Fibroblast of gingiva (primary cell): ENCODE results near the gene ISCU.
"Not testable (repeated sequence)": the region's sequence is repeated elsewhere in the genome, so short reads cannot be mapped to it uniquely, and the experiment has no call there.

Experiments used
- DNase-seq: peaks from one replicate; pipeline ENCODE4 v3.0.0-alpha.2; 2011; ENCODE audit warnings: low read depth

Gene ISCU

DNA sequence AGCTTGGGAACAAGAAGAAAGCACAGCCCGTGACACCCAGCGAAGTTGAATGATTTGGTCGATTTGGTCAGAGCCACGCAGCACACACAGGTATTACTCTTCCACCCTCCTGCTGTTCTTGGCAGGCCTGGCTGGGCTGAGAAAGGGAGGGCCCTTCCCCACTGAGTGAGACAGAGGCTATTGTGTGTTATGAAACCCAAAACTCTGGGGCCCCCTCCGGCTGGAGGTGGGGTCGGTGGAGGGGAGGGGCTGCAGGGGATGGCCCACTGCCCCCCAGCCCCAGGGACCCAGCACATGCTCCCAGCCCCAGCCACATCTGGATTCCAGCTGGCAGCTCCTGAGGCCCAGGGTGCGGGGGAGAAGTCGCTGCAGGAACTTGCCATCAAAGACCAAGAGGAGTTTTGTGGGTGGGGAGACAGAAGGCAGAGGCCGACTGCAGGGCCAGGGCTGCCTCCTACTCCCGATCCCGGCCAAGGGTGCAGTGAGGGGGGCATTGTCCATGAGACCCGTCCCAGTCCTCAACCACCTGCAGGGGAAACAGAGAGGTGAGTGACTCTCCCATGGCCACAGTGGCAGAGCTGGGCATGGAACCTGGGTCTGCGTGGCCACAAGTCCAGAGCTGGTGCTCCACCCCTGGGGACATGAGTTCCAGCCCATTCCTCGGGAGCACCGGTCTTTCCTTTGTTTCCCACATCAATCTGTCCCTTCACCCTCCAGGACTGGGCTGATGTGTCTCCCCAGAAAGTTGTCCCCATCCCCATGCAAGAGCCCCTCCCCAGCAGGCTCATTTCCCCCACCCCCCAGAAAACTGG is 26.8 kb downstream of the ISCU start:
- DNase-seq = peak; percentile 38

- DNase-seq = no peak
Measured at GRCh38 chr12:108589840-108590229, 27.4 kb downstream of the ISCU start.

- DNase-seq = not testable (repeated sequence)
Measured at GRCh38 chr12:108590463-108590862, 28.1 kb downstream of the ISCU start.

DNA sequence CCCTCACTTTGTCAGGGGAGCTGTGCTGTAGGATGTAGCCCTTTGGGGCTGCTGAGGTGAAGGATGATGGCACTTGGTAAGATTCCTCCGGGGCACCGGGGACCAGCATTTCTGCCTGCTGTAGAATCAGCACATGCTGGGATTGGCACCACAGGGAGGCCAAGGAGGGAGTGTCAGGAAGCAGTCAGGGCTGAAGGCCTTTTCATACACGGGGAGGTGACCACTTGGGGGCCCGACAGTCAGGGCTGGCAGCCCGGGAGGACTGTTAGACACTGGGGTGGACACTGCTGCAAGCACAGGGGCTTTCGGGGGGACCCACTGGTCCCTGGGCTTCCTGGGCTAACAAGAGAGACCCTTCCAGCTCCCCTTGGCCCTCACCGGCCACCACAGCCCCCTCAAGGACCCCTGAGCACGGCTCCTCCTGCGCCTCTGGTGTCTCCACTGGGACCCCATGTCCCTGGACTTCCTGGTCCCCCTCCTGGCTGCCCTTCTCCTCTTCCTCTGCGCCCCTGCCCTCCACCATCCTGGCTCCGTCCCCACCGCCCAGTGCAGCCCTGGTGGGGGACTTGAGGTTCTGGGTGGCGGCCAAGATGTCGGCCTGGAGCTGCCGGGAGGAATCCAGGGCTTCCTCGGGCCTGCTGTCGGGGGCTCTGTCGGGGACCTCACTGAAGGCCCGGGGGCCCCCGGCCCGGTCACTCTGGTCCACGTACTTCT is 29.0 kb downstream of the ISCU start:
- DNase-seq = no peak

DNA sequence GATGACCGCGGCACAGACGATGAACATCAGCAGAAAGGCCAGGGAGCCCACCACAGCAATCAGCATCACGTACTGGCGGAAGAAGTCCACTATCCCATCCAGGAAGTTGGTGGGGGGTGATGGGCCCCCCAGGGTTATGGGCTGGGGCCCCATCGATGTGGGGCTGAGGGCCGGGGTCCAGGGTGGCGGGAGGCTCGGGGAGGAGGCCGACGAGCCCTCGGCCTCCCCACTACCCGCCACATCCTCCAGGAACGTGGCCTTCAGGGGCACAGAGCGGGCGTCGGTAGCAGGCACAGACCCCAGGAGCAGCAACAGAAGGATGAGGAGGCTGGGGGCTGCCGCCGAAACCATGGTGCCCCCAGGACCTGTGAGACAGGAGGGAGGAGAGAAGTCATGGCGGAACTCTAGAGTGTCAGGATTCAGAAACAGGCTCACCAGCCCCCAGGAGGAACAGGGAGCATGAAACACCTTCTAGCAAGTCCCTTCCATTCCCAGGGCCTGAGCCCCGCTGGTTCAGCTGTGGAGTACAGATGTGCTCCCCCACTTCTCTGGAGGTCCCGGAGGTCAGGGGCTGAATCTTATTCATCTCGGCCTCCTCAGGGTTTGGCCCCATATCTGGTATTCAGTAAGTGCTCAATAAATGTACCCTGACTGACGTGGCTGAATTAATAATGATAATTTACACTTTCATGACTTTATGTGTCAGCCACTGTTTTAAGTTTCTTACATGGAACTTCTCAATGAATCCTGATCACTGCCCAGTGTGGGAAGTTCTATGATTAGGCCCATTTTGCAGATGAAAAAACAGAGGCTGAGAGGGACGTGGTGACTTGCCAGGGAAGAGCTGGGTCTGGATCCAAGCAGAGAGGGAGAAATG is 29.9 kb downstream of the ISCU start:
- DNase-seq = no peak

- DNase-seq = no peak
Measured at GRCh38 chr12:108594323-108594903, 32.0 kb downstream of the ISCU start.

- no peak for DNase-seq
Measured at GRCh38 chr12:108594960-108595710, 32.7 kb downstream of the ISCU start.

- DNase-seq = no peak
Measured at GRCh38 chr12:108595711-108596647, 33.6 kb downstream of the ISCU start.

DNA sequence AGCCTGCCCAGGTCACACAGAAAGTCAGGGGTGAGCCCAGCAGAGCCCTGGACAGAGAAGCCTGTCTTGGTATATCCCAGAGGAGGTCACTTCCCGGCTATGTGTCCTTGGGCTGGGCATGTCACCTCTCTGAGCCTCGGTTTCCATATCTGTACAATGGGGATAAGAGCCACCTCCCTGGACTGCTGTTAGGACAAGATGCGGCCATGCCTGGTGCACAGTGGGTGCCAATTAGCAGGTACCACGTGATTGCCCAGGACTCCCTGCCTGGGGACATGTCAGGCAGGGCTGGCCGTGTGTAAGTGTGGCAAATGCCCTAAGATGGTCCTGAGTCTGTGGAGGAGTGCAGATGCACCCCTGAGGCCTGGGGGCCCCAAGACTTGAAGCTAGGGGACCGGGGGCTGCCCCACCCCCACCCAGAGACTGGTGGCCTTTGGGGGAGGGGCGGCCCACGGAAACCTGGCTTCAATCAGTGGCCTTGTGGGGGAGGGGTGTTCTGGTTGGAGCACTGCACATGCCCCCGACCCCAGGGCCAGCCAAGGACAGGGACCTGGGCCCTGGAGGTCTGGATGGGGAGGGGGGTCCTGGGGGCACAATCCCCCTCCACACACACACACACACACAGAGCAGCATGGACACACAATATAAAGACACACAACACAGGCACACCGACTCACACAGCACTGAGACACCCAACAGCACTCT is 34.6 kb downstream of the ISCU start:
- peak; percentile 14 for DNase-seq

DNA sequence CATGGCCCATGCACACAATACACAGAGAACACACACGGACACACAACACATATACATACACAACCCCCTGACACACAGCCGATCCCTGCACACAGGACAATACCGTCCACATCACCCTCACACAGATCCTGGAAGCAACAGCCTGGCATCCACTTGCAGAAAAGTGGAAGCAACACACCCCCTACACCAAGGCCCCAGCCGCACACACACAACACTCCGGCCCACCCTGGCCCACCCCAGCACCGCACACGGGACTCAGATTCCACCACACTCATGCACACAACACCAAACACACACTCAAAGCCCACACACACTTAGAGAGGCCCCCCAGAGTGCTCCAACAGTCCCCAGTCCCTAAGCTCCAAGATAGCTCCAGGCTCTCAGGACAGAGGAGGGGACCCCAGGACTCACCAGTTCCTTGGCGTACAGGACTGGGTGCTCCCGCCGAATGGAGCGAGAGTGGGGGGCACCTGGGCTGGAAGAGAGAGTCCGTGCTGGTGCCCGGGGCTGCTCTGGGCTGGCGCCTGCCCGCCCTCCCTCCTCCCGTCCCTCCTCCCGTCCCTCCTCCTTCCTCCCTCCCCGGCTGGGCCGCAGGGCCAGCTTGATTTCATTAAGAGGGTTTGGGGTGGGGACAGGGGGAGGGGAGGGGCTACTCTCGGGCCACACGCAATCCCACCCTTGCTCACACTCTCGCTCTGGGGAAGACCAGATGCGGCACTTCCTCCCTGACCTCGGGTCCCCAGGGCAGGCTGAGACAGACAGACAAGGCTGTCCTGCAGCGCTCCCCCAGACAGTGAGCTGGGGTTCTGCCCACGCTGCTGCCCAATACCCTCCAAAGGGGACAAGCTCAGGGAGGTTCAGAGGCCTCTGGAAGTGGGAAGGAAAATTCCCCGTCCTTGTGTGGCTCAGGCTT is 35.4 kb downstream of the ISCU start, which contains the start of gene TMEM119:
Gene TMEM119, minus strand, starts transcription at position 526 of the 913 bp plus-strand sequence. CDS start 5,701 bp downstream, outside the sequence.
- peak; percentile 81 for DNase-seq

DNA sequence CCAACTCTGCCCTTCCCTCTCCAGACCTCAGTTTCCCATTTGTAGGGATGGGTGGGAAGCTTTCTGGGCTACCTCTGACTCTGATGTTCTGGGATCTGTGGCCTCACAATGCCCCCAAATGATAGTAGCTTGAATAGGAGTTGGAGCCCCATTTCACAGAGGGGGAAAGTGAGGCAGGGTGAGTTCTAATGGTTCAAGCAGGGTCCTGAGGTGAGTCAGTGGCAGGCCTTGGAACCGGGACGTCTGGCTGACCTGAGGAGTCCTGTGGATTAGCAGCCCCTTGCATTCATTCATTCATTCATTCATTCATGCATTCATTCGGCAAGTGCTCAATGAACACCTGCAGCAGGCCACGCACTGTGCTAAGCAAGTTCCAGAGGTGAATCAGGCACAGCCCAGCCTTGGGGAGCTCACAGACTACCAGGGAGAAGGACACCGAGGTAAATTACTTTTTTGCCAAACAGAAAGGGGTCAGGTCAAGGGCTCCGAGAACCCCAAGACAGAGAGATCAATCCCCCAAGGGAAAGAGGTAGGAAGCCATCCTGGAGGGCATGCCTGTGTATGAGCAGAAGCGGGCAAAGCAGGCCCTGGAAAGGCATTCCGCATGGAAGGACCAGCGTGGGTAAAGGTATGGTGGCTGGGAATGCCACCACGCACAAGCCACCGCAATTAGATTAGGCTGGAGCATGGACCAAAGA is 36.3 kb downstream of the ISCU start:
- no peak for DNase-seq

- DNase-seq = no peak
Measured at GRCh38 chr12:108599541-108599940, 37.1 kb downstream of the ISCU start.

GRCh38 chr12:108599948-108600701 is 37.7 kb downstream of the ISCU start:
- DNase-seq = no peak

DNA sequence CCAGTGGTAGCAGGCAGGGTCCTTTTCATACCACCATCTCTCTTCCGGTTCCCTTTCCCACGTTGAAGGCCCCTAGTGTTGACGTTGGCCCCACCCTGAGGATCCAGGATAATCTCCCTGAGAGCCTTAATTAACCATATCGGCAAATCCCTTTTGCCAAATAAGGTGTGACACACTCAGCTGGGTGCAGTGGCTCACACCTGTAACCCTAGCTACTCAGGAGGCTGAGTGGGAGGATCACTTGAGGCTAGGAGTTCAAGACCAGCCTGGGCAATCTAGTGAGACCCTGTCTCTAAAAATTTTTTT is 38.3 kb downstream of the ISCU start:
- DNase-seq = no peak

DNA sequence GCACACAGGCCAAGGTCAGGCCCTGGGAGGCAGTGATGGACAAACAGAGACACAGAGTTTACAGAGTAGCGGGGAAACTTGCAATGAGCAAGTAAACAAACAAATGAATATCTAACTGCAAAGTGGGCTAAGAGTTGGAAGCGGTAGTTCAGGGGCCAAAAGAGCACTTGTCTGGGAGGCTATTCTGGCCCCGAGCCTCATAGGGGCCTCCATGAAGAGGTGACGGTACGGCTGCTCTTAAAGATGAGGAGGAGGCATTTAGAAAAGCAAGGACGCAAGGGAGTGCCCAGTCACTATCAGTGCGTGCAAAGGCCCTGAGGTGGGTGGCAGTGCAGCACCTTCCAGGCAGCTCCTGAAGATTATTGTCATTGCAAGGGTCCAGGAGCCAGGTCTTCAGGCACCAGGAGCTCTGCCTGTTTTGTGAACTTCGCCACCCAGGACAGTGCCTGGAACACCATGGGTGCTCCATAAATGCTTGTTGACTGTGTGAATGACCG is 39.9 kb downstream of the ISCU start:
- DNase-seq = no peak

DNA sequence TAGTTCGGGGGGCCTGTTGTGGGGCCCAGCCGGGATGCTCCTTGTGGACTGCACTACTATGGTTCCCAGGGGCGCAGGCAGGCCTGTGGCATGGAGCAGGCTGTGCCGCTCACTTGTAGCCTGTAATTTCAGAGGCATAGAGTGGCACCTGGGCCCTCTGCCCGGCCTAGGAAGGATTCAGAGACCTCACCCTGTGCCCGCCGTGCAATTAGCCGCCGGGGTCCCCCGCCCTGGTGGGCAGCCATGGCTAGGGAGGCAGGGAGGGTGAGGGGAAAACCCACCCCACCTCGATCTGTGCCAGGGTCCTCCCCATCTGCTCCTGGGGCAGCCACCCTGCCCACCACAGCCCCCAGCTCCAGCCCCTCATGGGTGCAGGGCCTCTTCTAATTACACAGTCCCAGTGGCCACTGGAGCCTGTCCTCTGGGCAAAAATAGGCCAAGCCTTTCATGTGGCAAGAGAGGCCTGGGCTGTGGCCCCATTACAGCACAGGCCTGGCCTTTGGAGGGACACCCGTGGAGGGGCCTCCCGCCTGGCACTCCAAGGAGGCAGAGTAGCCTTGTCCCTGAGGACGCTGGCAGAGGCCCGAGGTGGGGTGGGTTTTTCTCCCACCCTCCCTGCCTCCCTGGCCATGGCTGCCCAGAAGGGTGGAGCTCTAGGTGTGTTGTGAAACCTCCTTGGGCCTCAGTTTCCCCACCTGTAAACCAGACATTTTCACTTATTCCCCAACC is 40.7 kb downstream of the ISCU start:
- no peak for DNase-seq
